ENCODE data around the gene KHNYN.

KHNYN gene

DNA sequence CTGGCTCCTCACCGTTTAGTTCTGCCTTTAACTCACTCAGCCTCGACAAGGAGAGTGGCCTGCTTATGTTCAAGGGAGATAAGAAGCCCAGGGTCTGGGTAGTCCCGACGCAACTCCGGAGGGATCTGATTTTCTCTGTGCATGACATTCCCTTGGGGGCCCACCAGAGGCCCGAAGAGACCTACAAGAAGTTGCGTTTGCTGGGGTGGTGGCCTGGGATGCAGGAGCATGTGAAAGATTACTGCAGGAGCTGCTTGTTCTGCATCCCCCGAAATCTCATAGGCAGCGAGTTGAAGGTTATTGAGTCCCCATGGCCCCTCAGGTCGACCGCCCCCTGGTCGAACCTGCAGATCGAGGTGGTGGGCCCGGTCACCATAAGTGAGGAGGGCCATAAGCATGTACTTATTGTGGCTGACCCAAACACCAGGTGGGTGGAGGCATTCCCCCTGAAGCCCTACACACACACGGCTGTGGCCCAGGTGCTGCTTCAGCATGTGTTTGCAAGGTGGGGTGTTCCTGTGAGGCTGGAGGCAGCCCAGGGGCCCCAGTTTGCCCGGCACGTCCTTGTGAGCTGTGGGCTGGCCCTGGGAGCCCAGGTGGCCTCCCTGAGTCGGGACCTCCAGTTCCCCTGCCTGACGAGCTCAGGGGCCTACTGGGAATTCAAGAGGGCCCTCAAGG is 13.4 kb upstream of the KHNYN start:
- CTCF ChIA-PET = interaction anchor here (0.6 kb wide), 1 partner anchor 217 kb away, joined by 6 read pairs; no protein-coding TSS in a partner anchor
- no peak for TF ChIP-seq ZNF384 (IDR thresholded peaks at IDR 0.05)
- no peak for TF ChIP-seq NFRKB (IDR thresholded peaks at IDR 0.05)
- TF ChIP-seq LEF1 (IDR thresholded peaks at IDR 0.05; ENCODE audit: borderline replicate concordance) = no peak
- no peak for TF ChIP-seq FOXA1 (IDR thresholded peaks at IDR 0.05)
- TF ChIP-seq BHLHE40 (IDR thresholded peaks at IDR 0.05; ENCODE audit: borderline replicate concordance) = no peak
- no peak for TF ChIP-seq ELF4 (IDR thresholded peaks at IDR 0.05)
- no peak for TF ChIP-seq ARNT (IDR thresholded peaks at IDR 0.05)
- TF ChIP-seq CTBP1 (IDR thresholded peaks at IDR 0.05; ENCODE audit: borderline replicate concordance) = no peak
- TF ChIP-seq SP1 (IDR thresholded peaks at IDR 0.05) = no peak
- no peak for TF ChIP-seq L3MBTL2 (conservative IDR thresholded peaks at IDR 0.05)
- no peak for TF ChIP-seq FOXM1 (IDR thresholded peaks at IDR 0.05; ENCODE audit: borderline replicate concordance)
- no peak for TF ChIP-seq SUZ12 (IDR thresholded peaks at IDR 0.05)
- TF ChIP-seq TARDBP (IDR thresholded peaks at IDR 0.05) = no peak
- no peak for DNase-seq (ENCODE audit: extremely low spot score)
- POLR2A ChIA-PET = interaction anchor here (1.0 kb wide), 1 partner anchor 14 kb away, joined by 3 read pairs; the partner anchor contains the start of gene KHNYN

DNA sequence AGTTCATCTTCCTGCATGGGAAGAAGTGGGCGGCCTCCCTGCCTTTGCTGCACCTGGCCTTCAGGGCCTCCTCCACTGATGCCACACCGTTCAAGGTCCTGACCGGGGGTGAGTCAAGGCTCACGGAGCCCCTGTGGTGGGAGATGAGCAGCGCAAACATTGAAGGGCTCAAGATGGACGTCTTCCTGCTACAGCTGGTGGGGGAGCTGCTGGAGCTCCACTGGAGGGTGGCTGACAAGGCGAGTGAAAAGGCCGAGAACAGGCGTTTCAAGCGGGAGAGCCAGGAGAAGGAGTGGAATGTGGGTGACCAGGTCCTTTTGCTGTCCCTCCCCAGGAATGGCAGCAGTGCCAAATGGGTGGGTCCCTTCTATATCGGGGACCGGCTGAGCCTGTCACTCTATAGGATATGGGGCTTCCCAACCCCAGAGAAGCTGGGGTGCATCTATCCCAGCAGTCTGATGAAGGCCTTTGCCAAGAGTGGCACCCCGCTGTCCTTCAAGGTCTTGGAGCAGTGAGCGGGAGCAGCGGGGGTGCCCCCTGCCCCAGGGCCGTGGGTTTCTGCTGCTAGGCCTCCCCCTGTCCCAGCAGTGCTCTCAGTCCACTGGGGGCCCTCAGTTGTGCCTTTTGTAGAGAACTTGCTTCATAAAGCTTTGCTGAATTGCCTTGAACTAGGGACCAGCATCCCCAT is 12.7 kb upstream of the KHNYN start:
- CTCF ChIA-PET = no interaction called here
- DNase-seq (ENCODE audit: extremely low spot score) = no peak
- TF ChIP-seq SUZ12 (IDR thresholded peaks at IDR 0.05) (no peak), CTBP1 (IDR thresholded peaks at IDR 0.05; ENCODE audit: borderline replicate concordance) (no peak), BHLHE40 (IDR thresholded peaks at IDR 0.05; ENCODE audit: borderline replicate concordance) (no peak), SP1 (IDR thresholded peaks at IDR 0.05) (no peak), HDGF (IDR thresholded peaks at IDR 0.05; ENCODE audit: borderline replicate concordance) (no peak), ARNT (IDR thresholded peaks at IDR 0.05) (no peak), TARDBP (IDR thresholded peaks at IDR 0.05) (no peak), FOXM1 (IDR thresholded peaks at IDR 0.05; ENCODE audit: borderline replicate concordance) (no peak), FOXK2 (IDR thresholded peaks at IDR 0.05) (no peak), LEF1 (IDR thresholded peaks at IDR 0.05; ENCODE audit: borderline replicate concordance) (no peak), FOXA1 (IDR thresholded peaks at IDR 0.05) (no peak)
- TF ChIP-seq, protein P1, sequence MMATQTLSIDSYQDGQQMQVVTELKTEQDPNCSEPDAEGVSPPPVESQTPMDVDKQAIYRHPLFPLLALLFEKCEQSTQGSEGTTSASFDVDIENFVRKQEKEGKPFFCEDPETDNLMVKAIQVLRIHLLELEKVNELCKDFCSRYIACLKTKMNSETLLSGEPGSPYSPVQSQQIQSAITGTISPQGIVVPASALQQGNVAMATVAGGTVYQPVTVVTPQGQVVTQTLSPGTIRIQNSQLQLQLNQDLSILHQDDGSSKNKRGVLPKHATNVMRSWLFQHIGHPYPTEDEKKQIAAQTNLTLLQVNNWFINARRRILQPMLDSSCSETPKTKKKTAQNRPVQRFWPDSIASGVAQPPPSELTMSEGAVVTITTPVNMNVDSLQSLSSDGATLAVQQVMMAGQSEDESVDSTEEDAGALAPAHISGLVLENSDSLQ (IDR thresholded peaks at IDR 0.05) = no peak
- POLR2A ChIA-PET = interaction anchor here (1.0 kb wide), 1 partner anchor 13 kb away, joined by 3 read pairs; the partner anchor contains the start of gene KHNYN

DNA sequence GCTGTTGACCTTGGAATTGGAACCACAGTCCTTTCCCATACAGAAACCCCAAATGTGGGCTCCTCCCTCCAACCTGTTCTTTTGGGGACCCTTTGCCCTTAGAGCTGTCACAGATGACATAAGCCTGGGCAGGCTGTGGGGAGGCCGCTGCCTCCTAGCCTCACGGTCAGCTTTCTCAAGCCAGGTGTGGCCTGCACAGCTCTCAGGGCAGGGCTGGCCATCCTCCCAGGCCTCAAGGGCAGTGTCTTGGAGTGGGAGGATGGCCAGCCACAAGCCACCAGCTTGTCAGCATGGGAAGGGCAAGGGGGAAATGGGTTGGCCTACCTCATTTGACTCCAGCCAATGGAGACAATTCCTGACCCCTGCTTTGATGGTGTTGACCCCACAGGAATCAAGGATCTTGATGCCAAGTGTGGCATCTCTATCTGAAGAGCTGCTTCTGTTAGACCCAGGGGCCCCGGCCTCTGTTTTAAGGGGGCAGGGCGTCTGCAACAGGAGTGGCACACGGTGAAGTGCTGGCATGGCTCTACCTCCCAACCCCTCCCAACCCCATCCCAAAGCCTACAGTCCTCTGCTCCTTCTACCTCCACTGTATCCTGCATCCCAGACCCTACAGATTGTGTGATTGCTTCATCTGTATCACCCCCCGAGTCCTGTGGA is 11.8 kb upstream of the KHNYN start:
- TF ChIP-seq ELF4 (IDR thresholded peaks at IDR 0.05) = no peak
- TF ChIP-seq FOXM1 (IDR thresholded peaks at IDR 0.05; ENCODE audit: borderline replicate concordance) = no peak
- TF ChIP-seq, protein P1 (IDR thresholded peaks at IDR 0.05) = no peak
- TF ChIP-seq CTBP1 (IDR thresholded peaks at IDR 0.05; ENCODE audit: borderline replicate concordance) = no peak
- TF ChIP-seq SUZ12 (IDR thresholded peaks at IDR 0.05) = no peak
- no peak for TF ChIP-seq ZNF384 (IDR thresholded peaks at IDR 0.05)
- POLR2A ChIA-PET = interaction anchor here (0.8 to 4.0 kb wide), 3 partner anchors 13 to 51 kb away, joined by 3 to 32 read pairs (median 7); partner anchors contain the start of genes CBLN3 and KHNYN
- DNase-seq (ENCODE audit: extremely low spot score) = no peak
- CTCF ChIA-PET = interaction anchor here (1.0 to 1.5 kb wide), 2 partner anchors 14 to 53 kb away, joined by 3 to 7 read pairs; no protein-coding TSS in a partner anchor

DNA sequence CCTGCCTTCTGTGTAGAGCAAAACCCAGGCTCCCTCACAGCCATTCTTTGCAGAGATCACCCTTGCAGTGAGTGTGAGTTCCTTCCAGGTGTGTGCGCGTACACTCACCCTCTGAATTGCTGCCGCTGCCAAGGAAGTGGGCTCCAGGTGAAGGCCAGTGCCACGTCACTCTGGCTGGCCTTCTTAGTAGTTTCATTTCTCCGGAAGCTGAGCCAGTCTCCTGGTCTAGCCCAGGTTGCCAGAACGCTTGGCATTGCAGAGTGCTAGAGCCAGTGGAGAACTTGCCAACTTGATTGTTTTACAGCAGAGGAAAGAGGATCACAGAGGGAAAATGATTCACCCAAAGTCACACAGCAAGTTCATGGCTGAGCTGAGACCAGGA is 11.3 kb upstream of the KHNYN start:
- DNase-seq (ENCODE audit: extremely low spot score) = no peak
- POLR2A ChIA-PET = interaction anchor here (0.7 to 4.0 kb wide), 4 partner anchors 12 to 52 kb away, joined by 3 to 32 read pairs (median 5); partner anchors contain the start of genes CBLN3 and KHNYN
- TF ChIP-seq HDGF (IDR thresholded peaks at IDR 0.05; ENCODE audit: borderline replicate concordance) (no peak), L3MBTL2 (conservative IDR thresholded peaks at IDR 0.05) (no peak), BHLHE40 (IDR thresholded peaks at IDR 0.05; ENCODE audit: borderline replicate concordance) (no peak), FOXK2 (IDR thresholded peaks at IDR 0.05) (no peak), ELF4 (IDR thresholded peaks at IDR 0.05) (no peak), TARDBP (IDR thresholded peaks at IDR 0.05) (no peak), NFRKB (IDR thresholded peaks at IDR 0.05) (no peak), ZNF384 (IDR thresholded peaks at IDR 0.05) (no peak), LEF1 (IDR thresholded peaks at IDR 0.05; ENCODE audit: borderline replicate concordance) (no peak), SUZ12 (IDR thresholded peaks at IDR 0.05) (no peak), FOXM1 (IDR thresholded peaks at IDR 0.05; ENCODE audit: borderline replicate concordance) (no peak), SP1 (IDR thresholded peaks at IDR 0.05) (no peak), CTBP1 (IDR thresholded peaks at IDR 0.05; ENCODE audit: borderline replicate concordance) (no peak), ARNT (IDR thresholded peaks at IDR 0.05) (no peak), FOXA1 (IDR thresholded peaks at IDR 0.05) (no peak)
- TF ChIP-seq, protein P1 (IDR thresholded peaks at IDR 0.05) = no peak
- CTCF ChIA-PET = interaction anchor here (0.7 to 1.5 kb wide), 3 partner anchors 13 to 303 kb away, joined by 3 to 7 read pairs (median 3); no protein-coding TSS in a partner anchor

DNA sequence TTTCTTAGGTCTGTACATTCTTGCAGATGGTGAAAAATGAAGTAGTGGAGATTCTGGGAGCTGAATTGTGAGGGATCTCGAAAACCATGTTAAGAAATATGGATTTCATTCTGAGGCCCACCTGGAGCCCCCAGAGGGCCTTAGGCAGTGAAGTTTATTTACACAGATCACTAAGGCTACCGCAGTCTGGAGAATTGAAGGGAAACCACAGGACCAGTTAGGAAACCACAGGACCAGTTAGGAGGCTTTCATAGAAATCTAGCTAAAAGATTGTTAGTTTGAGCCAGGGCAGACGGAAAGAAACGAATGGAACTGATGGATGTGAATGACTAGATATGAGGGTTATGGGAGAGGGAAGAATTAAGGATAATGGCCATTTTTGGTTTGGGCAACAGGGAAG is 7.5 kb upstream of the KHNYN start:
- no peak for DNase-seq (ENCODE audit: extremely low spot score)
- TF ChIP-seq, protein P1 (IDR thresholded peaks at IDR 0.05) = no peak
- no peak for TF ChIP-seq ELF4 (IDR thresholded peaks at IDR 0.05)
- TF ChIP-seq FOXA1 (IDR thresholded peaks at IDR 0.05) = no peak
- no peak for TF ChIP-seq SUZ12 (IDR thresholded peaks at IDR 0.05)
- TF ChIP-seq SP1 (IDR thresholded peaks at IDR 0.05) = no peak
- TF ChIP-seq L3MBTL2 (conservative IDR thresholded peaks at IDR 0.05) = no peak
- no peak for TF ChIP-seq HDGF (IDR thresholded peaks at IDR 0.05; ENCODE audit: borderline replicate concordance)
- TF ChIP-seq CTBP1 (IDR thresholded peaks at IDR 0.05; ENCODE audit: borderline replicate concordance) = no peak
- TF ChIP-seq ARNT (IDR thresholded peaks at IDR 0.05) = no peak
- TF ChIP-seq ZNF384 (IDR thresholded peaks at IDR 0.05) = no peak
- TF ChIP-seq BHLHE40 (IDR thresholded peaks at IDR 0.05; ENCODE audit: borderline replicate concordance) = no peak
- no peak for TF ChIP-seq NFRKB (IDR thresholded peaks at IDR 0.05)
- ChIA-PET CTCF (interaction anchor here (1.3 to 1.8 kb wide), 3 partner anchors 9 to 14 kb away, joined by 4 to 5 read pairs (median 5); no protein-coding TSS in a partner anchor), POLR2A (interaction anchor here (1.7 to 4.0 kb wide), 2 partner anchors 8 to 20 kb away, joined by 5 to 32 read pairs; partner anchors contain the start of genes CBLN3 and KHNYN)
